ENCODE measurements around the gene SWSAP1. TPM values are rescaled to one million over a fixed set of nuclear protein-coding genes. Genes with fewer than 3 reads are reported as not detected.
A peak's percentile ranks its signal among the peaks of the same experiment; 100 is the strongest.

Gene SWSAP1
- total RNA-seq, 1 experiment from 2014 or later, result 2.5 TPM

GRCh38 chr19:11338569-11339253 is 35.8 kb upstream of the SWSAP1 start:
- BruUV-seq (replicated peaks), result no TSS peak
- Histone ChIP-seq H3K27ac (ENCODE audit: low read depth, low read length) (peak overlapping the region; percentile 62; the same call in 1 of the 2 replicates), H3K27me3 (ENCODE audit: insufficient read depth, low read length) (no peaks in the 10 kb centered on the region), H3K4me1 (ENCODE audit: control insufficient read depth in 1 of 2, insufficient read depth in 2 of 2, low read length in 2 of 2) (peaks cover 15 to 30% of the 10 kb centered on the region in 2 experiments), H3K79me2 (ENCODE audit: insufficient read depth, low read length) (no peaks in the 10 kb centered on the region), H3K9ac (ENCODE audit: low read length) (peak overlapping the region; percentile 76), H3K4me2 (ENCODE audit: low read length) (peak overlapping the region; percentile 96), H3K9me3 (ENCODE audit: control insufficient read depth in 1 of 2, insufficient read depth in 1 of 2, low read depth in 1 of 2, low read length in 2 of 2) (peaks cover 0 to 5% of the 10 kb centered on the region in 2 experiments; a peak in 1 of 4 replicates), H3K4me3 (replicated peaks in 1 of 2; ENCODE audit: low read depth in 1 of 2, low read length in 2 of 2) (peak overlapping the region; percentile 69 to 86), H2AFZ (ENCODE audit: low read depth, low read length, poor library complexity, severe bottlenecking) (no peak overlapping the region), H4K20me1 (ENCODE audit: insufficient read depth) (no peaks in the 10 kb centered on the region), H3K9me2 (ENCODE audit: insufficient read depth) (no peaks in the 10 kb centered on the region), H3K36me3 (ENCODE audit: control insufficient read depth in 1 of 2, insufficient read depth in 2 of 2, low read length in 2 of 2) (peaks cover 13 to 15% of the 10 kb centered on the region in 2 experiments)
- intact Hi-C loops (cut with micrococcal nuclease), result no loop called here
- CTCF ChIA-PET, result interaction anchor here (1.6 kb wide), 1 partner anchor 43 kb away, joined by 3 read pairs; no protein-coding TSS in a partner anchor
- TF ChIP-seq POLR2AphosphoS5 (IDR thresholded peaks at IDR 0.05; ENCODE audit: low read depth, low read length) (no peak), ELF1 (IDR thresholded peaks at IDR 0.05; ENCODE audit: borderline replicate concordance, low read depth) (no peak)
- ATAC-seq (peak; percentile 8; the same call in 1 of the 2 replicates), DNase-seq (ENCODE audit: low read depth, low spot score) (no peak)
- RAD21 ChIA-PET (ENCODE audit: low non-redundant PET in 1 of 2, low total read pairs in 2 of 2, uncharacterized antibody in 2 of 2, unreplicated experiment in 2 of 2), result no interaction called here
- POLR2A ChIA-PET, result interaction anchor here (1.4 kb wide), 1 partner anchor 38 kb away, joined by 4 read pairs; no protein-coding TSS in a partner anchor

GRCh38 chr19:11339254-11340098 is 35.0 kb upstream of the SWSAP1 start, which contains the start of gene RAB3D:
Gene RAB3D, minus strand, starts transcription at chr19:11339657. Its CDS starts 2,258 bp downstream, at chr19:11337399.
- Histone ChIP-seq H3K4me3 (replicated peaks in 1 of 2; ENCODE audit: low read depth in 1 of 2, low read length in 2 of 2) (peak within 1 kb of the TSS; percentile 69 to 86), H3K4me2 (ENCODE audit: low read length) (peak within 1 kb of the TSS; percentile 96), H3K79me2 (ENCODE audit: insufficient read depth, low read length) (no peaks in the 10 kb centered on the region), H3K36me3 (ENCODE audit: control insufficient read depth in 1 of 2, insufficient read depth in 2 of 2, low read length in 2 of 2) (peaks cover 13 to 15% of the 10 kb centered on the region in 2 experiments), H3K27me3 (ENCODE audit: insufficient read depth, low read length) (no peaks in the 10 kb centered on the region), H4K20me1 (ENCODE audit: insufficient read depth) (no peaks in the 10 kb centered on the region), H3K27ac (ENCODE audit: low read depth, low read length) (peak within 1 kb of the TSS; percentile 62; the same call in 1 of the 2 replicates), H2AFZ (ENCODE audit: low read depth, low read length, poor library complexity, severe bottlenecking) (peak within 1 kb of the TSS; percentile 94), H3K4me1 (ENCODE audit: control insufficient read depth in 1 of 2, insufficient read depth in 2 of 2, low read length in 2 of 2) (peaks cover 21 to 38% of the 10 kb centered on the region in 2 experiments), H3K9ac (ENCODE audit: low read length) (peak within 1 kb of the TSS; percentile 76), H3K9me2 (ENCODE audit: insufficient read depth) (no peaks in the 10 kb centered on the region), H3K9me3 (ENCODE audit: control insufficient read depth in 1 of 2, insufficient read depth in 1 of 2, low read depth in 1 of 2, low read length in 2 of 2) (peaks cover 0 to 5% of the 10 kb centered on the region in 2 experiments; a peak in 1 of 4 replicates)
- DNase-seq (ENCODE audit: low read depth, low spot score), result peak; percentile 63
- ChIA-PET CTCF (interaction anchor here (0.9 to 1.6 kb wide), 3 partner anchors 35 to 101 kb away, joined by 3 read pairs; partner anchors contain the start of gene SWSAP1), RAD21 (ENCODE audit: low non-redundant PET in 1 of 2, low total read pairs in 2 of 2, uncharacterized antibody in 2 of 2, unreplicated experiment in 2 of 2) (interaction anchor here in 1 of 2 experiments (0.6 kb wide), 1 partner anchor 14 kb away, joined by 3 read pairs; no protein-coding TSS in a partner anchor), POLR2A (interaction anchor here (0.8 to 1.4 kb wide), 3 partner anchors 35 to 42 kb away, joined by 4 read pairs; partner anchors contain the start of gene SWSAP1)
- TSS peak; percentile 36 for BruUV-seq (replicated peaks)
- TF ChIP-seq, protein P1, sequence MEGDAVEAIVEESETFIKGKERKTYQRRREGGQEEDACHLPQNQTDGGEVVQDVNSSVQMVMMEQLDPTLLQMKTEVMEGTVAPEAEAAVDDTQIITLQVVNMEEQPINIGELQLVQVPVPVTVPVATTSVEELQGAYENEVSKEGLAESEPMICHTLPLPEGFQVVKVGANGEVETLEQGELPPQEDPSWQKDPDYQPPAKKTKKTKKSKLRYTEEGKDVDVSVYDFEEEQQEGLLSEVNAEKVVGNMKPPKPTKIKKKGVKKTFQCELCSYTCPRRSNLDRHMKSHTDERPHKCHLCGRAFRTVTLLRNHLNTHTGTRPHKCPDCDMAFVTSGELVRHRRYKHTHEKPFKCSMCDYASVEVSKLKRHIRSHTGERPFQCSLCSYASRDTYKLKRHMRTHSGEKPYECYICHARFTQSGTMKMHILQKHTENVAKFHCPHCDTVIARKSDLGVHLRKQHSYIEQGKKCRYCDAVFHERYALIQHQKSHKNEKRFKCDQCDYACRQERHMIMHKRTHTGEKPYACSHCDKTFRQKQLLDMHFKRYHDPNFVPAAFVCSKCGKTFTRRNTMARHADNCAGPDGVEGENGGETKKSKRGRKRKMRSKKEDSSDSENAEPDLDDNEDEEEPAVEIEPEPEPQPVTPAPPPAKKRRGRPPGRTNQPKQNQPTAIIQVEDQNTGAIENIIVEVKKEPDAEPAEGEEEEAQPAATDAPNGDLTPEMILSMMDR (IDR thresholded peaks at IDR 0.05 in 2 of 3, conservative IDR thresholded peaks at IDR 0.05 in 1 of 3; ENCODE audit: borderline replicate concordance in 1 of 3, insufficient read depth in 1 of 3, low read depth in 2 of 3, low read length in 2 of 3), result no peak
- TF ChIP-seq, protein P2, sequence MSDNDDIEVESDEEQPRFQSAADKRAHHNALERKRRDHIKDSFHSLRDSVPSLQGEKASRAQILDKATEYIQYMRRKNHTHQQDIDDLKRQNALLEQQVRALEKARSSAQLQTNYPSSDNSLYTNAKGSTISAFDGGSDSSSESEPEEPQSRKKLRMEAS (IDR thresholded peaks at IDR 0.05), result no peak; the same call in 1 of the 2 replicates
- peak; percentile 87 for TF ChIP-seq POLR2AphosphoS5 (IDR thresholded peaks at IDR 0.05; ENCODE audit: low read depth, low read length)
- no peak for TF ChIP-seq ZFX (IDR thresholded peaks at IDR 0.05)
- TF ChIP-seq SP1 (IDR thresholded peaks at IDR 0.05; ENCODE audit: low read depth), result peak; percentile 28; the same call in 1 of the 2 replicates
- intact Hi-C loops (cut with micrococcal nuclease), result no loop called here
- peak; percentile 96 for ATAC-seq
